OCI-LY1 (cell line): ENCODE data around the gene CAMTA2.

Experiments
- H2AFZ ChIP-seq: fragments of 200-600 bp; sonication (generic), shearing (Covaris generic); 2 replicates; pipeline ENCODE4 v1.6.0; 2014; ENCODE audit warnings: antibody characterized with exemption, mild to moderate bottlenecking, low read length
- H3F3A ChIP-seq: fragments of 200-600 bp; sonication (generic), shearing (Covaris generic); 2 replicates; pipeline ENCODE4 v1.6.0; 2014; ENCODE audit warnings: mild to moderate bottlenecking, antibody characterized with exemption, low read length, moderate library complexity; ENCODE audit not compliant: insufficient read depth
- H3K27ac ChIP-seq: fragments of 200-600 bp; sonication (generic); 2 replicates; pipeline ENCODE4 v1.5.1; 2014; ENCODE audit warnings: low read length, mixed run types, mild to moderate bottlenecking, low read depth; ENCODE audit not compliant: poor library complexity, severe bottlenecking
- H3K27me3 ChIP-seq: fragments of 200-600 bp; sonication (generic); 2 replicates; pipeline ENCODE4 v1.6.0; 2014; ENCODE audit warnings: antibody characterized with exemption, mild to moderate bottlenecking, low read length, moderate library complexity; ENCODE audit not compliant: insufficient read depth
- H3K36me3 ChIP-seq: fragments of 200-600 bp; sonication (generic); 2 replicates; pipeline ENCODE4 v1.6.1; 2014; ENCODE audit warnings: mild to moderate bottlenecking, antibody characterized with exemption, low read length, moderate library complexity, mixed read lengths; ENCODE audit not compliant: insufficient read depth
- H3K4me1 ChIP-seq: fragments of 200-600 bp; sonication (generic); 2 replicates; pipeline ENCODE4 v1.5.1; 2014; ENCODE audit warnings: mild to moderate bottlenecking, low read length, moderate library complexity; ENCODE audit not compliant: insufficient read depth, severe bottlenecking
- H3K4me2 ChIP-seq: fragments of 200-600 bp; sonication (generic), shearing (Covaris generic); 2 replicates; pipeline ENCODE4 v1.6.1; 2014; ENCODE audit warnings: low read length
- H3K4me3 ChIP-seq: fragments of 200-600 bp; sonication (generic); 2 replicates; pipeline ENCODE4 v1.5.1; 2014; ENCODE audit warnings: low read length, low read depth, mild to moderate bottlenecking, mixed read lengths; ENCODE audit not compliant: poor library complexity, severe bottlenecking
- H3K79me2 ChIP-seq: fragments of 200-600 bp; shearing (Covaris generic); 2 replicates; pipeline ENCODE4 v1.6.1; 2016; ENCODE audit warnings: mixed run types, low read length, mixed read lengths; ENCODE audit not compliant: insufficient read depth
- H3K9ac ChIP-seq: fragments of 200-600 bp; sonication (generic), shearing (Covaris generic); 2 replicates; pipeline ENCODE4 v1.6.1; 2014; ENCODE audit warnings: mild to moderate bottlenecking, low read length, mixed read lengths
- H3K9me2 ChIP-seq: fragments of 200-600 bp; sonication (generic), shearing (Covaris generic); 2 replicates; pipeline ENCODE4 v1.6.1; 2014; ENCODE audit warnings: low read depth, mild to moderate bottlenecking, low read length, mixed read lengths
- H3K9me3 ChIP-seq: fragments of 200-600 bp; shearing (Covaris generic); 2 replicates; pipeline ENCODE4 v1.6.1; 2014; ENCODE audit warnings: low read length, mixed read lengths
- H4K20me1 ChIP-seq: fragments of 200-600 bp; sonication (generic), shearing (Covaris generic); 2 replicates; pipeline ENCODE4 v1.6.0; 2016; ENCODE audit warnings: mild to moderate bottlenecking, low read length; ENCODE audit not compliant: insufficient read depth
- CTCF ChIP-seq: fragments of 200-600 bp; sonication (generic), shearing (Covaris generic); IDR thresholded peaks from 2 replicates; pipeline ENCODE4 v1.5.1; 2017; ENCODE audit warnings: mild to moderate bottlenecking, antibody characterized with exemption, low read length, moderate library complexity, mixed read lengths
- EZH2 ChIP-seq: fragments of 200-600 bp; sonication (generic), shearing (Covaris generic); IDR thresholded peaks from 2 replicates; pipeline ENCODE4 v1.8.0; 2017; ENCODE audit warnings: borderline replicate concordance, mixed run types, mild to moderate bottlenecking, antibody characterized with exemption, low read length, moderate library complexity, mixed read lengths

CAMTA2 gene

GRCh38 chr17:5034651-5035050 lies 47.2 kb upstream of the CAMTA2 start:
- no peak for TF ChIP-seq CTCF
- no peak for TF ChIP-seq EZH2
- Histone ChIP-seq H3K27me3 (no peaks in the 10 kb centered on the region), H2AFZ (no peak overlapping the region), H3K9ac (no peak overlapping the region), H3K9me2 (no peaks in the 10 kb centered on the region), H3F3A (no peaks in the 10 kb centered on the region), H3K4me2 (peak overlapping the region; percentile 22; the same call in 1 of the 2 replicates), H3K4me3 (peak overlapping the region; percentile 28), H3K36me3 (no peaks in the 10 kb centered on the region), H4K20me1 (no peaks in the 10 kb centered on the region), H3K4me1 (peaks cover 25% of the 10 kb centered on the region), H3K9me3 (no peaks in the 10 kb centered on the region), H3K79me2 (no peaks in the 10 kb centered on the region), H3K27ac (no peak overlapping the region)

- H3K79me2 ChIP-seq, result no peaks in the 10 kb centered on the region
- no peak overlapping the region for H2AFZ ChIP-seq
- no peak overlapping the region for H3K27ac ChIP-seq
- H3K27me3 ChIP-seq, result no peaks in the 10 kb centered on the region
- no peak overlapping the region for H3K4me2 ChIP-seq
- H3K4me3 ChIP-seq, result no peak overlapping the region
- peaks cover 25% of the 10 kb centered on the region for H3K4me1 ChIP-seq
- no peaks in the 10 kb centered on the region for H4K20me1 ChIP-seq
- TF ChIP-seq EZH2, result no peak
- no peaks in the 10 kb centered on the region for H3K36me3 ChIP-seq
- H3K9me3 ChIP-seq, result no peaks in the 10 kb centered on the region
- no peak overlapping the region for H3K9ac ChIP-seq
- no peaks in the 10 kb centered on the region for H3K9me2 ChIP-seq
- H3F3A ChIP-seq, result no peaks in the 10 kb centered on the region
Measured at GRCh38 chr17:5034063-5034462, 46.6 kb upstream of the CAMTA2 start.

- peaks cover 25% of the 10 kb centered on the region for H3K4me1 ChIP-seq
- no peaks in the 10 kb centered on the region for H3K9me2 ChIP-seq
- no peak overlapping the region for H3K4me2 ChIP-seq
- H2AFZ ChIP-seq, result no peak overlapping the region
- no peaks in the 10 kb centered on the region for H4K20me1 ChIP-seq
- H3K4me3 ChIP-seq, result no peak overlapping the region
- no peaks in the 10 kb centered on the region for H3F3A ChIP-seq
- no peak for TF ChIP-seq EZH2
- TF ChIP-seq CTCF, result no peak
- no peaks in the 10 kb centered on the region for H3K9me3 ChIP-seq
- H3K27me3 ChIP-seq, result no peaks in the 10 kb centered on the region
- H3K36me3 ChIP-seq, result no peaks in the 10 kb centered on the region
- H3K79me2 ChIP-seq, result no peaks in the 10 kb centered on the region
- H3K27ac ChIP-seq, result no peak overlapping the region
- no peak overlapping the region for H3K9ac ChIP-seq
Measured at GRCh38 chr17:5033352-5034015, 46.0 kb upstream of the CAMTA2 start.

- H4K20me1 ChIP-seq, result no peaks in the 10 kb centered on the region
- no peak overlapping the region for H3K4me2 ChIP-seq
- no peaks in the 10 kb centered on the region for H3K27me3 ChIP-seq
- no peak overlapping the region for H3K4me3 ChIP-seq
- H3K36me3 ChIP-seq, result no peaks in the 10 kb centered on the region
- H3K9me2 ChIP-seq, result no peaks in the 10 kb centered on the region
- H2AFZ ChIP-seq, result no peak overlapping the region
- no peaks in the 10 kb centered on the region for H3K79me2 ChIP-seq
- no peak overlapping the region for H3K9ac ChIP-seq
- no peak overlapping the region for H3K27ac ChIP-seq
- H3F3A ChIP-seq, result no peaks in the 10 kb centered on the region
- peaks cover 25% of the 10 kb centered on the region for H3K4me1 ChIP-seq
- H3K9me3 ChIP-seq, result no peaks in the 10 kb centered on the region
- TF ChIP-seq CTCF (no peak), EZH2 (no peak)
Measured at GRCh38 chr17:5032865-5033264, 45.4 kb upstream of the CAMTA2 start.
